Measurements from ENCODE around the gene ABHD14A.

DNA sequence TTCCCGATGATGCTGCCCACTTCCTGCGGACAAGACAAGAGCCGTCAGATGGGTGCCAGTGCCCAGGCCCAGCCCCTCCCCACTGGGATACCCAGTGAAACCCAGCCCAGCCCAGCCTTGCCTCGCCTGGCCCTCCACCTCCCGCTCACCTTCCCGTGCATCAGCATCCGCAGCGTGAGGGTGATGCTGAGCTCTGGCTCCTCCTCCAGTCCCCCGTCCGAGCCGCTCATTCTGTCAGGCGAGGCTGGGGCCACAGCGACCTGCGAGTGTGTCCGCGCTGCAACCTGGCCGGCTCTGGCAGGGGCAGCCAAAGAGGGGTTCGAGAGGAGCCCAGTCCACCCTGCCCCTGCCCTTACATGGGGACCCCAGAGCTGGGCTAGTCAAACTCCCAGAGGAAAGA is 13.9 kb upstream of the ABHD14A start:
- no peak for TF ChIP-seq GATA3 (IDR thresholded peaks at IDR 0.05; ENCODE audit: low read depth, low read length)
- TF ChIP-seq GATA2 (IDR thresholded peaks at IDR 0.05; ENCODE audit: low read depth, low read length): no peak
